Kidney (tissue), 22 donors: ENCODE measurements around the gene SLC35A5. TPM values are rescaled to one million over a fixed set of nuclear protein-coding genes. Genes with fewer than 3 reads are reported as not detected.
A peak's percentile ranks its signal among the peaks of the same experiment; 100 is the strongest.

Source experiments
- DNase-seq, 5 donors: peaks; one replicate each; pipeline ENCODE4 v3.0.0-alpha.2; 2013 to 2020
- FAIRE-seq: peaks from 2 replicates; lab custom pipeline; 2012; peaks lifted over from hg19 to GRCh38; lab: Jason Lieb, UNC
- H3K27ac ChIP-seq, 2 donors: one replicate each; pipeline ENCODE4 v1.7.0; 2013; ENCODE audit warnings: low read depth in 2 of 2, low read length in 2 of 2, inconsistent platforms in 1 of 2
- H3K27me3 ChIP-seq: one replicate; pipeline ENCODE4 v1.7.1; 2013; ENCODE audit warnings: low read length, inconsistent platforms; ENCODE audit not compliant: control insufficient read depth, insufficient read depth
- H3K36me3 ChIP-seq, 3 donors: one replicate each; pipeline versions ENCODE4 v1.7.0 to v1.7.1; 2013; ENCODE audit warnings: low read length in 3 of 3, control low read depth in 1 of 3, inconsistent platforms in 1 of 3; ENCODE audit not compliant: insufficient read depth in 3 of 3, control insufficient read depth in 2 of 3
- H3K4me1 ChIP-seq, 3 donors: one replicate each; pipeline versions ENCODE4 v1.7.0 to v1.7.1; 2013; ENCODE audit warnings: low read length in 3 of 3, inconsistent platforms in 1 of 3, low read depth in 1 of 3; ENCODE audit not compliant: control insufficient read depth in 2 of 3, insufficient read depth in 2 of 3
- H3K4me3 ChIP-seq, 3 donors: one replicate each; pipeline versions ENCODE4 v1.7.0 to v1.8.1; 2013; ENCODE audit warnings: low read length in 3 of 3, control low read depth in 1 of 3, inconsistent platforms in 1 of 3
- H3K9ac ChIP-seq, 3 donors: one replicate each; pipeline versions ENCODE4 v1.7.0 to v1.7.1; 2013; ENCODE audit warnings: low read length in 3 of 3, control low read depth in 1 of 3, inconsistent platforms in 1 of 3
- H3K9me3 ChIP-seq, 3 donors: one replicate each; pipeline versions ENCODE4 v1.7.0 to v1.7.1; 2013; ENCODE audit warnings: low read length in 3 of 3, control low read depth in 1 of 3, inconsistent platforms in 1 of 3; ENCODE audit not compliant: control insufficient read depth in 2 of 3, insufficient read depth in 1 of 3
- intact Hi-C: fragments of 100-400 bp; cut with DNase I; formaldehyde crosslinking; loops from one replicate; pipeline ENCODE4 v1.11.1; 2022
- long read RNA-seq, 10 donors: library from polyadenylated mRNA in 1 of 10; unstranded in 1 of 10; transcript quantifications; one replicate each; pipeline ENCODE4 v2.0.0 and lab custom pipeline, GENCODE V29; 2021 to 2026
- polyA plus RNA-seq: library from polyadenylated mRNA; stranded (reverse); fragments of 350-450 nt; fragmentation: Illumina TruSeq; extraction: RNeasy Lipid Tissue Mini Kit (QIAGEN cat#74804); gene quantifications from one replicate; pipeline ENCODE4 v1.2.3, GENCODE V29; 2014; ENCODE audit warnings: low read depth, low replicate concordance; ENCODE audit not compliant: insufficient read depth
- total RNA-seq: library from RNA; stranded (reverse); fragmentation: NEBNext Ultra II Directional; extraction: Animal tissue kit (Norgen Biotek cat#: 25700); gene quantifications from one replicate; pipeline ENCODE4 v1.2.1, GENCODE V29; 2021
- TF ChIP-seq, protein P1 (sequence below): IDR thresholded peaks from 3 replicates; pipeline ENCODE4 v1.5.1; 2012; ENCODE audit warnings: mild to moderate bottlenecking, moderate library complexity, borderline replicate concordance; ENCODE audit not compliant: insufficient read depth; ENCODE audit errors: extremely low read depth
- donor health status: control.
- donor health status: control.
- donor health status: control.
- donor health status: control.
- donor health status: control.
- donor health status: DM: yes; HTN: yes; CAD: no.
- donor health status: Normal renal cell carcinoma (clear cell type).

Gene SLC35A5, protein sequence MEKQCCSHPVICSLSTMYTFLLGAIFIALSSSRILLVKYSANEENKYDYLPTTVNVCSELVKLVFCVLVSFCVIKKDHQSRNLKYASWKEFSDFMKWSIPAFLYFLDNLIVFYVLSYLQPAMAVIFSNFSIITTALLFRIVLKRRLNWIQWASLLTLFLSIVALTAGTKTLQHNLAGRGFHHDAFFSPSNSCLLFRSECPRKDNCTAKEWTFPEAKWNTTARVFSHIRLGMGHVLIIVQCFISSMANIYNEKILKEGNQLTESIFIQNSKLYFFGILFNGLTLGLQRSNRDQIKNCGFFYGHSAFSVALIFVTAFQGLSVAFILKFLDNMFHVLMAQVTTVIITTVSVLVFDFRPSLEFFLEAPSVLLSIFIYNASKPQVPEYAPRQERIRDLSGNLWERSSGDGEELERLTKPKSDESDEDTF
- total RNA-seq: 38.6 TPM
- polyA plus RNA-seq: 22.5 TPM
- long read RNA-seq, donor 1, full-length matches to known transcripts: 2 of 2 reads
- long read RNA-seq, donor 1, partial matches to known transcripts: 0 of 2 reads
- long read RNA-seq, donor 1, other reads (novel, unspliced or antisense): 0 of 2 reads
- long read RNA-seq, donor 2, full-length matches to known transcripts: 11 of 11 reads
- long read RNA-seq, donor 2, partial matches to known transcripts: 0 of 11 reads
- long read RNA-seq, donor 2, other reads (novel, unspliced or antisense): 0 of 11 reads
- long read RNA-seq, donor 3, full-length matches to known transcripts: 10 of 17 reads
- long read RNA-seq, donor 3, partial matches to known transcripts: 7 of 17 reads
- long read RNA-seq, donor 3, other reads (novel, unspliced or antisense): 0 of 17 reads
- long read RNA-seq, donor 4, full-length matches to known transcripts: 13 of 13 reads
- long read RNA-seq, donor 4, partial matches to known transcripts: 0 of 13 reads
- long read RNA-seq, donor 4, other reads (novel, unspliced or antisense): 0 of 13 reads
- long read RNA-seq, donor 5: 0 reads
- long read RNA-seq, donor 6, full-length matches to known transcripts: 17 of 29 reads
- long read RNA-seq, donor 6, partial matches to known transcripts: 12 of 29 reads
- long read RNA-seq, donor 6, other reads (novel, unspliced or antisense): 0 of 29 reads
- long read RNA-seq, donor 7, full-length matches to known transcripts: 20 of 25 reads
- long read RNA-seq, donor 7, partial matches to known transcripts: 1 of 25 reads
- long read RNA-seq, donor 7, other reads (novel, unspliced or antisense): 4 of 25 reads
- long read RNA-seq, donor 8, full-length matches to known transcripts: 5 of 27 reads
- long read RNA-seq, donor 8, partial matches to known transcripts: 22 of 27 reads
- long read RNA-seq, donor 8, other reads (novel, unspliced or antisense): 0 of 27 reads
- long read RNA-seq, donor 9, full-length matches to known transcripts: 5 of 15 reads
- long read RNA-seq, donor 9, partial matches to known transcripts: 10 of 15 reads
- long read RNA-seq, donor 9, other reads (novel, unspliced or antisense): 0 of 15 reads
- long read RNA-seq, donor 10, full-length matches to known transcripts: 11 of 11 reads
- long read RNA-seq, donor 10, partial matches to known transcripts: 0 of 11 reads
- long read RNA-seq, donor 10, other reads (novel, unspliced or antisense): 0 of 11 reads

DNA sequence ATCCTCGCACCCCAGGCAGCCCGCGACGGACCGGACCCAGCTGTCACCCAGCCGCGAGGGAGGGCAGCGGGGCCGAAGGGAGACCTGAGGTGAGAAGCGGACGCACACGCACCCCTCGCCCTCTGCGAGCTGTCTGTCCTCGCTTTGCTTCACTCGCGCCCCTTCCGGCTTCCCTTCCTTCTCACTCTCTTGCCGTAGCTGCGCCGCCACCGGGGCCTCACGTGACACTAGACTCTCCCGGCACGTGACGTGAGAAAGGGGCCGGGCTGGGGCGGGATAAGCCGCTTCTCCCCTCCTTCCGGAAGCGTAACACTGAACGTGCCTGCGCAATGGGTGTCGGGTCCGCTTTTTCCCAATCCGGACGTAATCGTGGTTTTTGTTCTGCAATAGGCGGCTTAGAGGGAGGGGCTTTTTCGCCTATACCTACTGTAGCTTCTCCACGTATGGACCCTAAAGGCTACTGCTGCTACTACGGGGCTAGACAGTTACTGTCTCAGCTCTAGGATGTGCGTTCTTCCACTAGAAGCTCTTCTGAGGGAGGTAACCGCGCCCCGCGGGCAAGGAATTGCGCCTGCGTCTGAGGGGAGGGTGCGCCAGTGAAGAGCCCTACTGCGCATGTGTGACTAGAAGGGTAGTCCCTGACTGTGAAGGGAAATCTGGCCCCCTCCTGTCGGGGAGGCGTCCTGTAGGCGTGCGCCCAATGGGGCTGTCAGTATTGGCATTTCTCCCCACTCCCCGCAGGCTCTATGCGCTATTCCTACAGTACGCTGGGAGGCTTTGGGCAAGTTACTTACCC is at the start of gene SLC35A5, which contains the start of gene ATG3:
Gene SLC35A5 (plus strand): TSS at position 312 of the 796 bp plus-strand sequence. CDS start 1,359 bp downstream, outside the sequence.
Gene ATG3 (minus strand): TSS at position 229 of the 796 bp plus-strand sequence. CDS start 434 bp downstream, outside the sequence.
- intact Hi-C loops: no loop called here
- H3K9me3 ChIP-seq: no peaks in the 10 kb centered on the region
- FAIRE-seq (no peak), DNase-seq (peak; percentile 99 to 100 (median 99))
- peak within 1 kb of the TSS; percentile 97 to 98 (median 98) for H3K9ac ChIP-seq
- H3K27ac ChIP-seq: peak within 1 kb of the TSS; percentile 98 to 99
- TF ChIP-seq, protein P1, sequence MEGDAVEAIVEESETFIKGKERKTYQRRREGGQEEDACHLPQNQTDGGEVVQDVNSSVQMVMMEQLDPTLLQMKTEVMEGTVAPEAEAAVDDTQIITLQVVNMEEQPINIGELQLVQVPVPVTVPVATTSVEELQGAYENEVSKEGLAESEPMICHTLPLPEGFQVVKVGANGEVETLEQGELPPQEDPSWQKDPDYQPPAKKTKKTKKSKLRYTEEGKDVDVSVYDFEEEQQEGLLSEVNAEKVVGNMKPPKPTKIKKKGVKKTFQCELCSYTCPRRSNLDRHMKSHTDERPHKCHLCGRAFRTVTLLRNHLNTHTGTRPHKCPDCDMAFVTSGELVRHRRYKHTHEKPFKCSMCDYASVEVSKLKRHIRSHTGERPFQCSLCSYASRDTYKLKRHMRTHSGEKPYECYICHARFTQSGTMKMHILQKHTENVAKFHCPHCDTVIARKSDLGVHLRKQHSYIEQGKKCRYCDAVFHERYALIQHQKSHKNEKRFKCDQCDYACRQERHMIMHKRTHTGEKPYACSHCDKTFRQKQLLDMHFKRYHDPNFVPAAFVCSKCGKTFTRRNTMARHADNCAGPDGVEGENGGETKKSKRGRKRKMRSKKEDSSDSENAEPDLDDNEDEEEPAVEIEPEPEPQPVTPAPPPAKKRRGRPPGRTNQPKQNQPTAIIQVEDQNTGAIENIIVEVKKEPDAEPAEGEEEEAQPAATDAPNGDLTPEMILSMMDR: peak; percentile 5
- H3K4me3 ChIP-seq: peak within 1 kb of the TSS; percentile 98 to 100 (median 99)
- no peaks in the 10 kb centered on the region for H3K27me3 ChIP-seq
- H3K4me1 ChIP-seq: peaks cover 4 to 20% (median 6%) of the 10 kb centered on the region in 3 donors
- no peaks in the 10 kb centered on the region for H3K36me3 ChIP-seq

DNA sequence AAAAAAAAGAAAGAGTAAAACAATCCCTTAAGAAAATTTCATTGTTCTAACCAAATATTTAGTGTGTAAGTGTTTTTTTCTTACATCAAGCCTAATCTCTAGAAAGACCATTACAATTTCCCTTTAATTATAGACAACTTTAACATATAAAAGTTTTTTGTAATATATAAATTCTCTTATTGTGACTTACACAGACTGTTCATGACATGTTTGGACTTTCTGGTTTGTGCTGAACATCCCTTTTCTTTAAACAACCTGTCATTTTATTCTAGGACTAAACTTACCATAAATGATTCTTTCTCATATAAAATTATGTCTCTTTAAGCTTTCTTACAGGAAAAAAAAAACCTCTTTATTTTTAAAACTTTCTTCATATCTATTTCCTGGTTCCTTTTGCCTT is 49.5 kb upstream of the SLC35A5 start:
- Histone ChIP-seq H3K27ac (no peak overlapping the region), H3K27me3 (no peaks in the 10 kb centered on the region), H3K4me3 (no peak overlapping the region), H3K9ac (no peak overlapping the region), H3K36me3 (no peaks in the 10 kb centered on the region), H3K9me3 (no peaks in the 10 kb centered on the region), H3K4me1 (no peaks in the 10 kb centered on the region)
- TF ChIP-seq, protein P1: no peak
- intact Hi-C loops: no loop called here
- no peak for FAIRE-seq
- no peak for DNase-seq
